ENCODE data around the gene HGFAC.

Gene HGFAC

DNA sequence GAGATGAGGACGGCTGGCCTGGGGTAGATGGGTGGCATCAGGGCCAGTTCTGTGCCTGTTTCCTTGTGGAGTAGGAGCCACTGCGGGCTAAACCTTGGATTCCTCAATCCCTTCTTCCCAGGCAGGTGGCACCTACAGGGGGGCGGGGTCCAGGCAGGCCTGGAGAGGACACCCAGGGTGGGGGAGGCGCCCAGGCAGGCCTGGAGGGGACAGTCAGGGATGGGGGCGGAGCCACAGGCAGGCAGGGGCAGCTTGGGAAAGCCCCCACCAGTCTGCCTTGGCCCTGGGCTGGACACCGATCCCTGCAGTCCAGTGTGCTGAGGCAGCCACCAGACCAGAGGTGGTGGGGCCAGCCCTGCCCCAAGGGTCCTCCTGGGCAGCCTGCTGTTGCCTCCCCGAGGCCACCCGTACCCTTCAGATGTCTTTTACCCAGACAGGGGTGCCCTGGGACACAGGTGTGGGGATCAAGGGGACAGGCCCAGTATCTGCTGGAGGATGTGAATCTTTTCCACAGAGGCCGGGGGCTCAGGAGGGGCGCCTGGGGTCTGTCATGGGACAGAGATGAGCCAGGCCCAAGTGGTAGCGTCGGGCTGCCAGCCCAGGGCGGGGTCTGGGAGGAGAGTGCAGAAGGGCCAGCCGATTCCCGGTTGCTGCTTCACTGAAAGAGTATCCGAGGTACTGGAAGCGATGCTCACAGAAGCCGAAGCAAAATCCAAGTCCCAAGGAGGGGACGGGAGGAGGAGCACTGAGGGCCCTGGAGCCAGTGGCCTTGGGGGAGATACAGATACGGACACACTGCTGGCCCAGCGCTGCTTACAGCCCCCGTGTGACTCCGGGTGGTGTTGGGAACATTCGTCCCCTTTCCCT, 56.0 kb downstream of the HGFAC start:
- DNase-seq (ENCODE audit: low read depth, low spot score) = no peak
- H3K27ac ChIP-seq = no peak overlapping the region

DNA sequence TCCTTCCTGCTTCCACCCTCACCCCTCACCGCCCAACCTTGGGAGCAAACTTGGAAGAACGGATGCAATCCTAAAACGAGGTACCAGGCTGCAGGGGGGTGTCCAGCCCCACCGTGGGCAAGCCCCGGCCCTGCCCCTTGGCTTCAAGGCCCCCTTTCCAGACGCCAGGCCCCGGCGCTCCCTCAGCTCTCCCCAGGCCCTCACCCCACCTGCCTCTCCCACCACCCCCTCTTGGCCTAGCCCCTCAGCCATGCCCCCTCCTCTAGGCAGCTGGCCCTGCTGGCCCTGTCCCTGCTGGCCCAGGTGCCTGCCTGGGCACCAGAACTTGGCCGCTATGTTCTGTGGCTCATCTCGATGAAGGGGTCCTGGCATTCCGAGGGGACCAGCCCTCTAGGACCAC, 56.6 kb downstream of the HGFAC start:
- no peak for DNase-seq (ENCODE audit: low read depth, low spot score)
- H3K27ac ChIP-seq = no peak overlapping the region
